ENCODE data around the gene EPS15. TPM values are rescaled to one million over a fixed set of nuclear protein-coding genes. Genes with fewer than 3 reads are reported as not detected.
"Not testable (repeated sequence)": the region's sequence is repeated elsewhere in the genome, so short reads cannot be mapped to it uniquely, and the experiment has no call there.

EPS15 gene
- total and polyA plus RNA-seq, 10 donors, result 24.2 to 142 (median 126) TPM

DNA sequence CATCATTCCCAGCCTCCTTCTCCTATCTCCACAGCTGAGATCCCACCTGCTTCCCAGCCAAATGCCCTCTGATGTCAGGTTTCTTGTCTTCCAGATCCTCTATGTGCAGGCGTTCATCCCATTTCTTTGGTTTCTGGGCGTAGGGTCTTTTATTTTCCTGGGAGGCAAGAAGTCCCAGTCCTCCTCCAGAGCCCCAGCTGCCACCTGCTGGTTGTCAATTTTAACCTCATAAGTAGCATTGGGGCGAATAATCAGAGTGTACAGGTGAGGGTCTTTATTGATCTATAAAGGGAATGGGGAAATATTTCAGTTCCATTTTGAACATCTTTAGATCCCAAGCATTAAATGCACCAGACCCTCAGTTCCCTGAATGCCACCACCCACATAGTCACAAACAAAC lies 47.2 kb upstream of the EPS15 start:
- H3K27ac ChIP-seq, result no peak overlapping the region
- H3K27me3 ChIP-seq (replicated peaks in 1 of 7), result no peaks in the 10 kb centered on the region
- peaks cover 21 to 45% (median 40%) of the 10 kb centered on the region in 6 donors for H3K4me1 ChIP-seq
- 85 to 97% (median 92%) methylated on average over 3 of the region's 3 CpGs for WGBS, 5 donors
- no peak overlapping the region for H3K4me3 ChIP-seq
- no peak for DNase-seq
- no peaks in the 10 kb centered on the region for H3K36me3 ChIP-seq
- intact Hi-C loops (cut with DNase I; ENCODE audit: low total_unique reads), result loop anchor here (5.0 kb wide), 1 partner anchor 201 kb away; no protein-coding TSS in a partner anchor
- no peaks in the 10 kb centered on the region for H3K9me3 ChIP-seq
- no peak for TF ChIP-seq POLR2AphosphoS5 (IDR thresholded peaks at IDR 0.05)
- TF ChIP-seq POLR2A (IDR thresholded peaks at IDR 0.05), result no peak
- TF ChIP-seq, protein P1, sequence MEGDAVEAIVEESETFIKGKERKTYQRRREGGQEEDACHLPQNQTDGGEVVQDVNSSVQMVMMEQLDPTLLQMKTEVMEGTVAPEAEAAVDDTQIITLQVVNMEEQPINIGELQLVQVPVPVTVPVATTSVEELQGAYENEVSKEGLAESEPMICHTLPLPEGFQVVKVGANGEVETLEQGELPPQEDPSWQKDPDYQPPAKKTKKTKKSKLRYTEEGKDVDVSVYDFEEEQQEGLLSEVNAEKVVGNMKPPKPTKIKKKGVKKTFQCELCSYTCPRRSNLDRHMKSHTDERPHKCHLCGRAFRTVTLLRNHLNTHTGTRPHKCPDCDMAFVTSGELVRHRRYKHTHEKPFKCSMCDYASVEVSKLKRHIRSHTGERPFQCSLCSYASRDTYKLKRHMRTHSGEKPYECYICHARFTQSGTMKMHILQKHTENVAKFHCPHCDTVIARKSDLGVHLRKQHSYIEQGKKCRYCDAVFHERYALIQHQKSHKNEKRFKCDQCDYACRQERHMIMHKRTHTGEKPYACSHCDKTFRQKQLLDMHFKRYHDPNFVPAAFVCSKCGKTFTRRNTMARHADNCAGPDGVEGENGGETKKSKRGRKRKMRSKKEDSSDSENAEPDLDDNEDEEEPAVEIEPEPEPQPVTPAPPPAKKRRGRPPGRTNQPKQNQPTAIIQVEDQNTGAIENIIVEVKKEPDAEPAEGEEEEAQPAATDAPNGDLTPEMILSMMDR (IDR thresholded peaks at IDR 0.05 in 8 of 11, conservative IDR thresholded peaks at IDR 0.05 in 3 of 11), result no peak

DNA sequence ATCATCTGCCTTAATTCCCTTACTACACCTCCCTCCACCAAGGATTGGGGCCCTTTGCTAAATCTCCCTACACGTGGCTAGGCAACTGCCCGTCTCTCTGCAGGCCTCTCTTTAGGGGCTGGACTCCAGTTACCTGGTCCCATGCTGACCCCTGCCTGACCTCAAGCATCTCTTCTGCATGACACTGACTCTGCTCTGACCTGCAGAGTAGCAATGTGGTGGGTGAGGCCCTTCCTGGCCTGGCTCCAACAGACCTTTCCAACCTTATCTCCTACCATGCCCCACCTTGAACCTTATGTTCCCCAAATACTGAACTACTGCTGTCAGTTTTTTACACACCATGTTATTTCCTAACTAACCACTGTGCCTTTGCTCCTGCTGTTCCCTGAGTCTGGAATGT lies 45.9 kb upstream of the EPS15 start:
- TF ChIP-seq, protein P1 (IDR thresholded peaks at IDR 0.05 in 8 of 11, conservative IDR thresholded peaks at IDR 0.05 in 3 of 11), result no peak
- no peak for TF ChIP-seq POLR2A (IDR thresholded peaks at IDR 0.05)
- Histone ChIP-seq H3K4me3 (no peak overlapping the region), H3K27ac (no peak overlapping the region), H3K36me3 (no peaks in the 10 kb centered on the region), H3K27me3 (replicated peaks in 1 of 7) (no peaks in the 10 kb centered on the region), H3K4me1 (peaks cover 14 to 32% (median 28%) of the 10 kb centered on the region in 6 donors), H3K9me3 (no peaks in the 10 kb centered on the region)
- 91 to 98% (median 95%) methylated on average over 2 of the region's 2 CpGs for WGBS, 5 donors
- intact Hi-C loops (cut with DNase I; ENCODE audit: low total_unique reads), result loop anchor here (5.0 kb wide), 1 partner anchor 202 kb away; no protein-coding TSS in a partner anchor
- no peak for DNase-seq

DNA sequence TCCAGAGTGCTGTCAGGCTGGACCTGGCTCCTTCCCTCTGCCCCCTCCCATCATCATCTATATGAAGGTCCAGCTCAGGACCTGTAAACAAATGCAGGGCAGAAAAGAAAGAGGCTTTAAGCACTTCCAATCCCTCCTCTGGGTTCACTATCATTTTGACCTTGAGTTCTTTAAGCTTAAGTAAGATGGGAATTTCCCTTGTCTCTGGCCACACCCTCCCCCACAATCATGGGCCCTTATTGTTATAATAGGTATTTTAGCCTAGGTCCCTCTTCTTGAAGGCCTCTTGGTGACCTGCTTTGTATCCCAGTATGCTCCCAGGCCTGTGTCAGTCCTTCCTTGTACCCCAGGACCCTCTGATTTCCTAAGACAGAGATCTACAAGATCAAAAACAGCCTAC lies 45.1 kb upstream of the EPS15 start:
- intact Hi-C loops (cut with DNase I; ENCODE audit: low total_unique reads), result no loop called here
- no peak overlapping the region for H3K4me3 ChIP-seq
- H3K9me3 ChIP-seq, result no peaks in the 10 kb centered on the region
- no peak for TF ChIP-seq POLR2A (IDR thresholded peaks at IDR 0.05)
- TF ChIP-seq, protein P1 (IDR thresholded peaks at IDR 0.05 in 8 of 11, conservative IDR thresholded peaks at IDR 0.05 in 3 of 11), result no peak
- TF ChIP-seq POLR2AphosphoS5 (IDR thresholded peaks at IDR 0.05), result no peak
- no peak overlapping the region for H3K27ac ChIP-seq
- no peaks in the 10 kb centered on the region for H3K36me3 ChIP-seq
- H3K4me1 ChIP-seq, result peaks cover 5 to 24% (median 19%) of the 10 kb centered on the region in 6 donors
- no peak for DNase-seq
- no peaks in the 10 kb centered on the region for H3K27me3 ChIP-seq (replicated peaks in 1 of 7)

DNA sequence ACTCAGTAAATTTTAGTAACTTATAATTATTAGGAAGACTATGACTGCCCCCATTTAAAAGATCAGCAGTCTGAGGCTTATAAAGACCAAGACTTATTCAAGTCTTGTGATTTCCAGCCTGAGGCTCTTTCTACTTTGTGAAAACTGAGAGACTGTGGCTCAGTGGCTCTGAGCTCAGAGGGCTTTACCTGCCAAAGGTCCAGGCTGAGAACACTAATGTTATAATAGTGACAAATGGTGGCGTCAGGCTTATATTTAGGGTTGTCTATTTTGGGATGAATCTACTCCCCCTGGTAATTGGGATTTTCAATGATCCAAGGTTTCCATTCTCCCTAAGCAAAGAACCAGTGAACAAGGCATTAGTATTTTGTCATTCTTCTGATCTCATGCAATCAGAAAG lies 42.6 kb upstream of the EPS15 start:
- Histone ChIP-seq H3K27ac (no peak overlapping the region), H3K4me1 (peaks cover 0 to 12% (median 7%) of the 10 kb centered on the region in 6 donors), H3K27me3 (replicated peaks in 1 of 7) (no peaks in the 10 kb centered on the region), H3K4me3 (no peak overlapping the region), H3K9me3 (no peaks in the 10 kb centered on the region), H3K36me3 (no peaks in the 10 kb centered on the region)
- TF ChIP-seq POLR2A (IDR thresholded peaks at IDR 0.05) (no peak), POLR2AphosphoS5 (IDR thresholded peaks at IDR 0.05) (no peak)
- TF ChIP-seq, protein P1 (IDR thresholded peaks at IDR 0.05 in 8 of 11, conservative IDR thresholded peaks at IDR 0.05 in 3 of 11), result no peak
- intact Hi-C loops (cut with DNase I; ENCODE audit: low total_unique reads), result no loop called here
- 89 to 100% (median 96%) methylated on average over 1 of the region's 1 CpG for WGBS, 5 donors
- no peak for DNase-seq

DNA sequence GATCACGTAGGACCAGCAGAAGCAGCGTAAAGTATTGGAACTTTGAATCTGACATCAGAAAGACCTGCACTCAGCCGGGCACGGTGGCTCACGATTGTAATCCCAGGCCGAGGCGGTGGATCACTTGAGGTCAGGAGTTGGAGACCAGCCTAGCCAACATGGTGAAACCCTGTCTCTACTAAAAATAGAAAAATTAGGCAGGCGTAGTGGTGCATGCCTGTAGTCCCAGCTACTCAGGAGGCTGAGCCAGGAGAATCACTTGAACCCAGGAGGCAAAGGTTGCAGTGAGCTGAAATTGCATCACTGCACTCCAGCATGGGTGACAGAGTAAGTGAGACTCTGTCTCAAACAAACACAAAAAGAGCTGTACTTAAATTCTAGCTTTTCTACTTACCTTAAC lies 41.8 kb upstream of the EPS15 start:
- H3K36me3 ChIP-seq; H3K27me3 ChIP-seq (replicated peaks in 1 of 7); DNase-seq; H3K9me3 ChIP-seq; H3K4me3 ChIP-seq; intact Hi-C loops (cut with DNase I; ENCODE audit: low total_unique reads): not testable (repeated sequence)
- whole genome bisulfite sequencing, 5 donors, result 89 to 96% (median 94%) methylated on average over 8 of the region's 8 CpGs
- H3K4me1 ChIP-seq, result peaks cover 0 to 12% (median 7%) of the 10 kb centered on the region in 6 donors
- peak overlapping the region in 1 of 8 donors; percentile 27 for H3K27ac ChIP-seq

All from spleen (tissue), 11 donors.